Astrocyte (in vitro differentiated cells and primary cell): ENCODE measurements around the gene FLT1.

Experiments used
- CTCF ChIP-seq: IDR thresholded peaks from 2 replicates; pipeline ENCODE4 v1.5.1; 2011; ENCODE audit warnings: low read depth, mild to moderate bottlenecking, inconsistent platforms, low read length, moderate library complexity; ENCODE audit not compliant: insufficient read depth
- EZH2 ChIP-seq: IDR thresholded peaks from 2 replicates; pipeline ENCODE4 v1.6.1; 2012; ENCODE audit warnings: mild to moderate bottlenecking, low read length, inconsistent platforms; ENCODE audit not compliant: insufficient read depth

- no peak for TF ChIP-seq CTCF
- TF ChIP-seq EZH2, result no peak
Observed at GRCh38 chr13:28423010-28423409, 71.9 kb downstream of the FLT1 start.
